ENCODE results near the gene ABCC10.
"Not testable (repeated sequence)": the region's sequence is repeated elsewhere in the genome, so short reads cannot be mapped to it uniquely, and the experiment has no call there.

The ABCC10 gene

GRCh38 chr6:43475516-43475915, 48.2 kb downstream of the ABCC10 start:
- no peak for DNase-seq

DNA sequence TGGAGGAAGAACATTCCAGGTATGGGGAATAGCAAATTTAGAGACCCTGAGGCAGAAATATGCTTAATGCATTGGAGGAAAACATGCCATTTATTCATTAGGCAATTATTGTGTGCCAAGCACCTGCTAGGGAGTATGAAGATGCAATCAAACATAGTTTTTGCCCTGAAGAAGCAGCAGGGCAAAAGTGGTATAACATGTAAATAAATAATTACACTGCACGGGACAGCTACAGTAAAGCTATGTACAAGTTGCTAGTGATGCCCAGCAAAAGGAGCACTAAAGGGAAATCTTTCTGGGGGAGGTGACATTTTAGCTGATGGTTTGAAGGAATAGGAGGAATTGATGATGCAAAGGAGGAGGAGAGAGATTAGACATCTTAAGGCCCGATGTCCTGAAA, 49.4 kb downstream of the ABCC10 start:
- no peak for DNase-seq

- DNase-seq: peak; percentile 99
Measured at GRCh38 chr6:43477235-43478007, 50.1 kb downstream of the ABCC10 start, which contains the start of gene TJAP1. Gene TJAP1, plus strand, starts transcription at chr6:43477570. Its CDS starts 21,432 bp downstream, at chr6:43499002.

GRCh38 chr6:43478008-43478372, 50.6 kb downstream of the ABCC10 start:
- DNase-seq: no peak

DNA sequence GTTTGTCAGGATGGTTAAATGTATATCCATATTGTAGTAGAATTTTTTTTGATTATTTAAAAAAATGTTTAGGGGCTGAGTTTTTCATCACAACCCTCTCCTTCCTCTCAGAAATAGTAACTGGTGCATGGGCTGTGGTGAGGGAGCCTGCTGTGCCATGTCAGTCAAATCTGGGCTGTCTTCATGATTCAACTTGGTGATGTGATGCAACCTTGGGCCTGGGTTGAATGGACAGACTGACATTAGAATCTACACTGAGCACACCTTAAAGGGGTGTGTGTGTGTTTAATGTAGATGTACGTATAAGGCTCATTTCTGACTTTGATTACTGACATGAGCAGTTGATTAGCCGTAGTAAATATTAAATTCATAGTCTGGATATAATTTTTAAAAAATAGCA, 53.7 kb downstream of the ABCC10 start:
- DNase-seq: no peak

- DNase-seq: no peak
Measured at GRCh38 chr6:43481591-43482236, 54.4 kb downstream of the ABCC10 start.

DNA sequence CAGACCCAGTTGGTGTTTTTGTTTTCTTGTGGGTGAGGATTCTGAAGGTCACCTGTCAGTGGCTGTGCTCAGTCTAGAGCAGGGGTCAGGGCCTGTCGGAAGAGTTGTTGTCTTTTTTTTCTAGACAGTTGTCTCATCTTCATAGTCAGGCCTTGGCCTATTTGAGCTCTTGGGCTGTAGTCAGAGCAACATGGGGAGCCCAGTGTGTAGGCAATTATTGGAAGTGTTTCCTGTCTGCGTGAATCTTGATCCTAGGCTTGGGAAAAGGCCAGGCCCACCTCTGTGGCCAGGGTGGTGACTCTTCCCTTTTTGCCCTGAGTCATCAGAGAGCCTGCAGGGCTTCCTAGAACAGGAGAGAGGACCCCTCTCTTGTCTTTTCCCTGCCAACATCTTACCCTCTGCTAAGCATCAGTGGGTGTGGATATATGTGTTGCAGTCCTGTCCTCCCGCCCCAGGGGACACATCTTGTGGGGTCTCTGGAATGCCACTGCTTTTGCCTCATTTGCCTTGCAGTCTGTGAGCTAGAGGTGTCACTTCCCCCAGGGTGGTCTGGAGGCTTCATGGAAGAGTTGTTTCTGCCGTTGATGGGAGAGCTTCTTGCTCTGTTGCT, 61.4 kb downstream of the ABCC10 start:
- no peak for DNase-seq

- no peak for DNase-seq
Measured at GRCh38 chr6:43489277-43490072, 62.1 kb downstream of the ABCC10 start.

DNA sequence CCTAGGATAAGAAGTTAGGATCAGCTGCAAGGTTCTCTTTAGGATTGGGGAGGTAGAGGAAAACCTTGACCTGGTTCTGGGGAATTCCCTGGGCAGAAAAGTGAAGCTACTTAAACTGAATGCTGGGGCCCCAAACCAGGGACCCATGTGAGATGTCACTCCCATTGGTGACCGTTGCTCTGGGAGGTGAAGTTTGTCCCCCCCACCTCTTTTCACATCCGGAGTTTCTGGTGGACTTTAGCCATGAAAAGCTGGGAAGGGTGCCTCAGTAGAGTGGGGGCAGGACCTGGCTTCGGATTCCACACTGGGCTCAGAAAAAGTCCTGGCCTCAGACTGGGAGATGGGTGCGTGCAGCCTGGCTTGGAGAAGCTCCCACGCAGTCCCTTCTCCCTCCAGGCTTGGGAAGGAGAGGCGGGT, 63.2 kb downstream of the ABCC10 start:
- no peak for DNase-seq

GRCh38 chr6:43491750-43492661, 64.7 kb downstream of the ABCC10 start:
- DNase-seq: no peak

DNA sequence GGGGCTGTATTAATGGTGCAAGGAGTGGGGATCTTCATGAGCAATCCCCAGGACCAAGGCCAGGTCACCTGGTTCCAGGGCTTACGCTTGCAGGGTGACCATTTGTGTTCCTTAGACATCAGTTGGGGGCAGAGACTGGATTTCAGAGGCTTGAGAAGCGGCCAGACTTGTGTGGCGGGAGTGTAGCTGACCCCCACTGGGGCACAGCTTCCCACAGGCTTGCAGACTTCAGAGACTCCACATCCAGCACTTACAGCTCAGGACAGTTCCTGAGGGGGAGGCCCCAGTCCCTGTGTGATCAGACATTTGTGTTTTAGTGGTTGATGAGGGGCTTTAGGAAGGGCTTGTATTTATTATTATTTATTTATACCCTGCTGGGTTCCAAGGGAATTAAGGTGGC, 65.3 kb downstream of the ABCC10 start:
- DNase-seq: no peak

GRCh38 chr6:43493230-43493629, 65.9 kb downstream of the ABCC10 start:
- no peak for DNase-seq

GRCh38 chr6:43493833-43494232, 66.5 kb downstream of the ABCC10 start:
- no peak for DNase-seq

DNA sequence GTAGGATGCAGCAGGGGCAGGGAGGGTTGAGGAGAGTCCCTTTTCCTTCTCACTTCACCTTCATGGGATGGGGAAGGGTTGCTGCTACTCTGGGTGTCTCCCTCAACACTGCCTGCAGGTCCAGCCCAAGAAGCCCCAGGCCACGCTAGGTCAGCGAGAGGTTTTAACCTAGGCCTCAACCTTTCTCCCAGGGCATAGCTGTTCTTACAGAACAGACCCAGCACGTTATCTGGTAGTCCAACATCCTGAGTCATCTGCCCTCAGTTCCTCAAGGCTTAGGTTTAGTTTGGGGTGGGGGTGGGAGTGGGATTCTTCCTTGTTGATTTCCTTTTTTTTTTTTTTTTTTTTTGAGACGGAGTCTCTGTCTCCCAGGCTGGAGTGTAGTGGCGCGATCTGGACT, 67.0 kb downstream of the ABCC10 start:
- no peak for DNase-seq

GRCh38 chr6:43494766-43495165, 67.4 kb downstream of the ABCC10 start:
- no peak for DNase-seq

DNA sequence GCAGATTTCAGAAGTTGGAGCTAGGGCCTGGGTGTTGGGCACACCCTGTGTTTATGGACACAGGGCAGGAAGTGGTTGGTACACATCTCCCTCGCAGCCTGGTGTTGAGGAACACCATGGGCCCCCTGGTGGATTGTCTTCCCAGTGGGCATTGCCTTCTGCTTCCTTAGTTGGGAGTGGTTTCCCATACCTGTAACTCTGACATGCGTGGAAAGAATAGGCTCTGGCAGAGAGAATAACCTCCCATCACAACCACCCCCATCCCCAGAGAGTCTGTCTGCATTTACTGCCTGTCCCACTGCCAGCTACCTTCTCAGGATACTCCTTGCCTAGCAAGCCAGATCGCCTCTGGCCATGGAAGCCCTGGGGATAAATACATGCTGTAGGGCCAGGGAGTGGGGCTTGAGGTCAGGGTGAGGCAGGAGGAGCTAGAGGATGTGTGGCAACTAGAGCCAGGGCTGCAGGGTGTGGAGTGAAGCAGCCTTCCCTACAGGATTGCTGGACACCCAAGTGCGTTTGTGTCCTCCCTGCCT, 68.1 kb downstream of the ABCC10 start:
- DNase-seq: no peak

- no peak for DNase-seq
Measured at GRCh38 chr6:43496370-43497128, 69.2 kb downstream of the ABCC10 start.

DNA sequence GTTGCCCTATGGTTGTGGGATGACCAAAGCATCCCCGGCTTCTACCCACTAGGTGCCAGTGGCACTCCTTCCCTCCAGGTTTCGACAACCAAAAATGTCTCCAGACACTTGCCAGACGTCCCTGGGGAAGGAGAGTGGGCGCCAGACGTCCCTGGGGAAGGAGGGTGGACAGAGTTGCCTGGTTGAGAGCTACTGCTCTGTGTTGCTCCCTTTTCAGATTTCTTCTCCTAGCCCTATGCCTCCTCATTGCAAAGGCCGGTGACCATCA, 69.7 kb downstream of the ABCC10 start:
- DNase-seq: no peak

- DNase-seq: no peak
Measured at GRCh38 chr6:43497689-43498088, 70.3 kb downstream of the ABCC10 start.

DNA sequence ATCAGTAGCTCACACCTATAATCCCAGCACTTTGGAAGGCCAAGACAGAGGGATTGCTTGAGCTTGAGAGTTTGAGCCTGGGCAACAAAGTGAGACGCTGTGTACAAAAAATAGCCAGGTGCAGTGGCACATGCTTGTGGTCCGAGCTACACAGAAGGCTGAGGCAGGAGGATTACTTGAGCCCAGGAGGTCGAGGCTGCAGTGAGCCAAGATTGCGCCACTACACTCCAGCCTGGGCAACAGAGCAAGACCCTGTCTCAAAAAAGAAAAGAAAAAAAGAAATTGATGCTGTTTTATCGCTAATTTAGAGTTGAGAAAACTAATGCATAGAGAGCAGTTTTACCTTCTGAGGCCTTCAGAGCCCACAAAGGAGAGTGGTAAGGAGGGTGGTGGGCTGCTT, 71.0 kb downstream of the ABCC10 start:
- not testable (repeated sequence) for DNase-seq

DNA sequence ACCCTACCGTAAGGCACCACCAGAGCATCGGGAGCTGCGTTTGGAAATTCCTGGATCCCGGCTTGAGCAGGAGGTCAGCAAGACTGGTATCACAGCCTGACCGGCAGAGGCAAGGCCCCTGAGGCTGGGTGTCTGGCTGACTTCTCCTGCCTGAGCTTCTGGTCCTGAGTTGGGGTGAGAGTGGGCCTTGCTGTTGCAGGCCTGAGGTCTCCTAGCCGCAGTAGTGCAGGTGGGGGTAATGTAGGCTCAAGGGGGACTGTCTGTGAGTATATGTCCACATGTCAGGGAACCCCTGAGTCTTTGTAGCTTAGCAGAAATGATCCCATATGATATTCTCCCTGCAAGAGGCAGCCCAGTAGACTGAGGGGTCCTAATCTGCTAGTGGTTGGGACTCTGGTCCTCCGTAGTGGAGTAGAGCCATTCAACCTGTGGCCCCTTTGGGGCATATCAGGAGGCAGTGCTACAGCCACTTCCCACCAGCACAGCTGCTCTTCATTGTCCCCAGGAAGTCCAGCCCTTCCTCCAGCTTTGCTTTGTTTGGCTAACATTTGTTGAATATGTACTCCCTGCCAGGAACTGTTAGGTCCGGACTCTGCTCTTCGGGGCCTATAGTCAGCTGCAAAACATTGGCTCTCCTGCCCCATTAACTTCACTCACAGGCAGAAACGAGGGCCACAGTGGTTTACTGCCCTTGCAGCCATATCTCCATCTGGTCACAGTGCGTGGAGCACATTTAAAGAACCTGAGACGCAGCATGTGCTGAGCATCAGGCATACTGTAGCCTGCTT, 71.9 kb downstream of the ABCC10 start:
- no peak for DNase-seq
